Keratinocyte (primary cell): ENCODE measurements around the gene CCL15. TPM values are rescaled to one million over a fixed set of nuclear protein-coding genes. Genes with fewer than 3 reads are reported as not detected.
A peak's percentile ranks its signal among the peaks of the same experiment; 100 is the strongest.

Experiments used
- DNase-seq: peaks from one replicate; pipeline ENCODE4 v3.0.0-alpha.2; 2011; ENCODE audit warnings: low read depth, missing footprints, low spot score
- FAIRE-seq: peaks from 2 replicates; lab custom pipeline; 2011; peaks lifted over from hg19 to GRCh38; lab: Jason Lieb, UNC
- H2AFZ ChIP-seq: 2 replicates; pipeline ENCODE4 v1.6.0; 2012; ENCODE audit warnings: low read length, control low read depth, inconsistent platforms; ENCODE audit not compliant: control insufficient read depth
- H3K27ac ChIP-seq: 2 replicates; pipeline ENCODE4 v1.5.1; 2011; ENCODE audit warnings: low read length; ENCODE audit not compliant: control insufficient read depth, insufficient read depth
- H3K27me3 ChIP-seq: 3 replicates; pipeline ENCODE4 v1.6.0; 2011; ENCODE audit warnings: low read length; ENCODE audit not compliant: control insufficient read depth, insufficient read depth; ENCODE audit errors: extremely low read depth
- H3K36me3 ChIP-seq, 2 experiments: 2 replicates in 1 of 2; 3 replicates in 1 of 2; pipeline ENCODE4 v1.5.1; 2011; ENCODE audit warnings: low read length in 2 of 2, mild to moderate bottlenecking in 1 of 2; ENCODE audit not compliant: control insufficient read depth in 2 of 2, insufficient read depth in 2 of 2; ENCODE audit errors: extremely low read depth in 1 of 2
- H3K4me1 ChIP-seq: 3 replicates; pipeline ENCODE4 v1.5.1; 2011; ENCODE audit warnings: low read length; ENCODE audit not compliant: control insufficient read depth, insufficient read depth; ENCODE audit errors: extremely low read depth
- H3K4me2 ChIP-seq: 3 replicates; pipeline ENCODE4 v1.6.0; 2011; ENCODE audit warnings: low read depth, low read length; ENCODE audit not compliant: control insufficient read depth, insufficient read depth; ENCODE audit errors: extremely low read depth
- H3K4me3 ChIP-seq, 3 experiments: fragments of 200-600 bp in 1 of 3; sonication (generic) in 1 of 3; 2 replicates in 2 of 3; 3 replicates in 1 of 3; pipeline ENCODE4 v1.5.1; 2011 to 2016; ENCODE audit warnings: low read length in 3 of 3, mild to moderate bottlenecking in 3 of 3, control low read depth in 2 of 3, inconsistent platforms in 1 of 3, low read depth in 1 of 3, mixed read lengths in 1 of 3, mixed run types in 1 of 3, moderate library complexity in 1 of 3; ENCODE audit not compliant: control insufficient read depth in 2 of 3, insufficient read depth in 2 of 3; ENCODE audit errors: extremely low read depth in 1 of 3
- H3K79me2 ChIP-seq: 2 replicates; pipeline ENCODE4 v1.6.0; 2012; ENCODE audit warnings: low read length; ENCODE audit not compliant: control insufficient read depth, insufficient read depth
- H3K9ac ChIP-seq: 3 replicates; pipeline ENCODE4 v1.6.0; 2011; ENCODE audit warnings: low read length; ENCODE audit not compliant: control insufficient read depth, insufficient read depth; ENCODE audit errors: extremely low read depth
- H3K9me1 ChIP-seq: 3 replicates; pipeline ENCODE4 v1.6.0; 2011; ENCODE audit warnings: low read length; ENCODE audit not compliant: control insufficient read depth, insufficient read depth; ENCODE audit errors: extremely low read depth
- H3K9me3 ChIP-seq: 2 replicates; pipeline ENCODE4 v1.5.1; 2012; ENCODE audit warnings: low read depth, low read length; ENCODE audit not compliant: control insufficient read depth
- H4K20me1 ChIP-seq: 3 replicates; pipeline ENCODE4 v1.6.0; 2011; ENCODE audit warnings: low read length; ENCODE audit not compliant: control insufficient read depth, insufficient read depth; ENCODE audit errors: extremely low read depth
- CTCF ChIP-seq, 3 experiments: IDR thresholded peaks in 1 of 3; conservative IDR thresholded peaks in 1 of 3; optimal IDR thresholded peaks in 1 of 3; 2 replicates in 2 of 3; 3 replicates in 1 of 3; pipeline versions ENCODE3 to v1.5.1; 2011; ENCODE audit warnings: low read length in 3 of 3, mild to moderate bottlenecking in 3 of 3, moderate library complexity in 2 of 3, control low read depth in 1 of 3, inconsistent platforms in 1 of 3; ENCODE audit not compliant: insufficient read depth in 2 of 3; ENCODE audit errors: extremely low read depth in 1 of 3
- EZH2 ChIP-seq: IDR thresholded peaks from one replicate; pipeline ENCODE4 v1.6.1; 2012; ENCODE audit warnings: inconsistent platforms, mild to moderate bottlenecking, low read length, moderate library complexity
- dilution Hi-C: fragments of 300-500 bp; cut with MboI; formaldehyde crosslinking; loops from one replicate; pipeline ENCODE4 v1.7.0; 2020; ENCODE audit warnings: low sequenced_read_pairs; ENCODE audit not compliant: extremely low pct_ligation_motif_present
- polyA plus RNA-seq, 5 experiments: library from polyadenylated mRNA; depleted of rRNA in 3 of 5; stranded (reverse) in 3 of 5; stranded (forward) in 1 of 5; unstranded in 1 of 5; fragments of >200 nt; gene quantifications; 1 replicate in 1 of 5; 2 replicates in 3 of 5; 3 replicates in 1 of 5; pipeline versions ENCODE4 v1.2.1 to v1.2.3, GENCODE V29; 2011 to 2012; ENCODE audit warnings: missing spikeins in 2 of 5, low read depth in 1 of 5, low replicate concordance in 1 of 5

The CCL15 gene
- polyA plus RNA-seq, 1 donor (not counting 4 experiments of a cell fraction or from before 2014, with no cell fraction given): not detected

- no peak for FAIRE-seq
- H2AFZ ChIP-seq: no peak overlapping the region
- H3K9ac ChIP-seq: no peak overlapping the region
- H3K9me1 ChIP-seq: no peaks in the 10 kb centered on the region
- H4K20me1 ChIP-seq: no peaks in the 10 kb centered on the region
- no peak for TF ChIP-seq CTCF (optimal IDR thresholded peaks at IDR 0.05 in 1 of 3, IDR thresholded peaks at IDR 0.05 in 1 of 3, conservative IDR thresholded peaks at IDR 0.05 in 1 of 3; ENCODE audit: extremely low read depth in 1 of 3, insufficient read depth in 2 of 3, low read length in 3 of 3)
- no peak for TF ChIP-seq EZH2
- no peak overlapping the region for H3K27ac ChIP-seq
- DNase-seq: no peak
- peaks cover 18% of the 10 kb centered on the region for H3K4me1 ChIP-seq
- H3K27me3 ChIP-seq: peaks cover 4% of the 10 kb centered on the region
- no peak overlapping the region for H3K4me3 ChIP-seq
- H3K36me3 ChIP-seq: no peaks in the 10 kb centered on the region
- no peaks in the 10 kb centered on the region for H3K79me2 ChIP-seq
- no peak overlapping the region for H3K4me2 ChIP-seq
- H3K9me3 ChIP-seq: no peaks in the 10 kb centered on the region
- dilution Hi-C loops: loop anchor here (25.0 kb wide), 1 partner anchor 160 kb away; no protein-coding TSS in a partner anchor
Measured at GRCh38 chr17:35977509-35977908, 23.8 kb downstream of the CCL15 start.

GRCh38 chr17:35973333-35974260 is 27.8 kb downstream of the CCL15 start:
- DNase-seq (peak; percentile 11), FAIRE-seq (no peak)
- H3K9me3 ChIP-seq: no peaks in the 10 kb centered on the region
- no peaks in the 10 kb centered on the region for H3K9me1 ChIP-seq
- peak overlapping the region; percentile 18 for H3K27ac ChIP-seq
- no peak overlapping the region for H3K4me3 ChIP-seq
- TF ChIP-seq CTCF (optimal IDR thresholded peaks at IDR 0.05 in 1 of 3, IDR thresholded peaks at IDR 0.05 in 1 of 3, conservative IDR thresholded peaks at IDR 0.05 in 1 of 3; ENCODE audit: extremely low read depth in 1 of 3, insufficient read depth in 2 of 3, low read length in 3 of 3): no peak
- no peak for TF ChIP-seq EZH2
- no peak overlapping the region for H3K9ac ChIP-seq
- H3K36me3 ChIP-seq: no peaks in the 10 kb centered on the region
- dilution Hi-C loops: no loop called here
- peak overlapping the region; percentile 38 for H2AFZ ChIP-seq
- peaks cover 18% of the 10 kb centered on the region for H3K4me1 ChIP-seq
- H4K20me1 ChIP-seq: no peaks in the 10 kb centered on the region
- H3K27me3 ChIP-seq: no peaks in the 10 kb centered on the region
- H3K79me2 ChIP-seq: no peaks in the 10 kb centered on the region
- H3K4me2 ChIP-seq: peak overlapping the region; percentile 60
